WTC11 (cell line): ENCODE results near the gene ATG2A. TPM values are rescaled to one million over a fixed set of nuclear protein-coding genes. Genes with fewer than 3 reads are reported as not detected.

Experiments
- ATAC-seq: fragments of 200-7000 bp; cut with Tn5 transposase; 2 replicates; pipeline ENCODE4 v1.10.0; 2021; ENCODE audit warnings: mild to moderate bottlenecking, moderate library complexity
- CTCF ChIA-PET: fragments of 300-600 bp; sonication (Branson Sonifier 250); formaldehyde crosslinking; loops from one replicate; lab custom pipeline; 2021; ENCODE audit warnings: antibody characterized with exemption; lab: Charles Lee
- POLR2A ChIA-PET: fragments of 350-600 bp; sonication (Branson Sonifier 250); formaldehyde crosslinking; loops from one replicate; lab custom pipeline; 2021; ENCODE audit warnings: antibody characterized with exemption; lab: Charles Lee
- DNase-seq: peaks from one replicate; pipeline ENCODE4 v3.0.0; 2021; ENCODE audit warnings: low spot score
- H3K27ac Mint-ChIP-seq: 2 replicates; pipeline ENCODE4 v1.8.0; 2021; ENCODE audit warnings: mixed read lengths
- H3K27me3 Mint-ChIP-seq: 2 replicates; pipeline ENCODE4 v1.8.0; 2021; ENCODE audit warnings: low read depth, mild to moderate bottlenecking, moderate library complexity, mixed read lengths
- H3K36me3 Mint-ChIP-seq: 2 replicates; pipeline ENCODE4 v1.8.0; 2021; ENCODE audit warnings: mixed read lengths
- H3K4me1 Mint-ChIP-seq: 2 replicates; pipeline ENCODE4 v1.8.0; 2022; ENCODE audit warnings: mixed read lengths
- H3K4me3 Mint-ChIP-seq: 2 replicates; pipeline ENCODE4 v1.8.0; 2021; ENCODE audit warnings: mild to moderate bottlenecking, moderate library complexity, mixed read lengths
- H3K9me3 Mint-ChIP-seq: 2 replicates; pipeline ENCODE4 v1.8.0; 2021; ENCODE audit warnings: mixed read lengths
- ATF2 ChIP-seq: sonication (generic); formaldehyde crosslinking; IDR thresholded peaks from 2 replicates; pipeline ENCODE4 v1.8.1; 2022; ENCODE audit warnings: low read depth, missing genetic modification reagents, borderline replicate concordance
- ELF4 ChIP-seq: sonication (generic); formaldehyde crosslinking; IDR thresholded peaks from 2 replicates; pipeline ENCODE4 v1.8.1; 2022; ENCODE audit warnings: low read depth, mild to moderate bottlenecking, moderate library complexity, missing genetic modification reagents
- ERG ChIP-seq: fragments of 250-450 bp; sonication (Bioruptor Pico); IDR thresholded peaks from 2 replicates; pipeline ENCODE4 v1.8.0; 2021; ENCODE audit warnings: mild to moderate bottlenecking
- ETV6 ChIP-seq: sonication (generic); formaldehyde crosslinking; IDR thresholded peaks from 2 replicates; pipeline ENCODE4 v1.8.1; 2022; ENCODE audit warnings: mild to moderate bottlenecking, missing genetic modification reagents
- IRF1 ChIP-seq: sonication (generic); formaldehyde crosslinking; IDR thresholded peaks from 2 replicates; pipeline ENCODE4 v1.8.0; 2023; ENCODE audit warnings: missing genetic modification reagents
- JUN ChIP-seq: sonication (generic); formaldehyde crosslinking; IDR thresholded peaks from 2 replicates; pipeline ENCODE4 v1.8.0; 2023; ENCODE audit warnings: mild to moderate bottlenecking, missing genetic modification reagents
- NR1H2 ChIP-seq: sonication (generic); formaldehyde crosslinking; IDR thresholded peaks from 2 replicates; pipeline ENCODE4 v1.9.0; 2021; ENCODE audit warnings: mild to moderate bottlenecking, moderate library complexity, missing genetic modification reagents
- RELA ChIP-seq: sonication (generic); formaldehyde crosslinking; IDR thresholded peaks from 2 replicates; pipeline ENCODE4 v1.8.1; 2022; ENCODE audit warnings: missing genetic modification reagents, mild to moderate bottlenecking, borderline replicate concordance
- SMAD3 ChIP-seq: sonication (generic); formaldehyde crosslinking; IDR thresholded peaks from 2 replicates; pipeline ENCODE4 v1.8.0; 2022; ENCODE audit warnings: missing genetic modification reagents, mild to moderate bottlenecking, borderline replicate concordance
- SMAD4 ChIP-seq: sonication (generic); formaldehyde crosslinking; IDR thresholded peaks from 2 replicates; pipeline ENCODE4 v1.8.0; 2022; ENCODE audit warnings: mild to moderate bottlenecking, missing genetic modification reagents
- ZBTB43 ChIP-seq: sonication (generic); formaldehyde crosslinking; IDR thresholded peaks from 2 replicates; pipeline ENCODE4 v1.8.1; 2023; ENCODE audit warnings: mild to moderate bottlenecking, missing genetic modification reagents
- total RNA-seq: library from RNA; stranded (reverse); gene quantifications from 3 replicates; pipeline ENCODE4 v1.2.3, GENCODE V29; 2021
- TF ChIP-seq, protein P1 (sequence below): sonication (generic); formaldehyde crosslinking; conservative IDR thresholded peaks from 2 replicates; pipeline ENCODE4 v1.8.1; 2023; ENCODE audit warnings: mild to moderate bottlenecking, low read depth, missing genetic modification reagents, moderate library complexity
- TF ChIP-seq, protein P2 (sequence below): sonication (generic); formaldehyde crosslinking; conservative IDR thresholded peaks from 2 replicates; pipeline ENCODE4 v1.8.1; 2022; ENCODE audit warnings: mild to moderate bottlenecking, missing genetic modification reagents
- TF ChIP-seq, protein P3 (sequence below): fragments of 250-450 bp; sonication (Bioruptor Pico); conservative IDR thresholded peaks from 2 replicates; pipeline ENCODE4 v1.9.0; 2021; ENCODE audit warnings: mild to moderate bottlenecking
- TF ChIP-seq, protein P4 (sequence below): fragments of 250-450 bp; sonication (Bioruptor Pico); IDR thresholded peaks from 2 replicates; pipeline ENCODE4 v1.9.0; 2021; ENCODE audit warnings: moderate library complexity, mild to moderate bottlenecking, inconsistent platforms, borderline replicate concordance

Gene ATG2A
- total RNA-seq, 1 experiment from 2014 or later, result 31.4 TPM

- TF ChIP-seq RELA (CRISPR knock-in tag) (no peak), ATF2 (CRISPR knock-in tag) (no peak), NR1H2 (CRISPR knock-in tag) (no peak), IRF1 (CRISPR knock-in tag) (no peak), SMAD3 (CRISPR knock-in tag) (no peak), ELF4 (CRISPR knock-in tag) (no peak), JUN (CRISPR knock-in tag) (no peak)
- TF ChIP-seq, protein P1, sequence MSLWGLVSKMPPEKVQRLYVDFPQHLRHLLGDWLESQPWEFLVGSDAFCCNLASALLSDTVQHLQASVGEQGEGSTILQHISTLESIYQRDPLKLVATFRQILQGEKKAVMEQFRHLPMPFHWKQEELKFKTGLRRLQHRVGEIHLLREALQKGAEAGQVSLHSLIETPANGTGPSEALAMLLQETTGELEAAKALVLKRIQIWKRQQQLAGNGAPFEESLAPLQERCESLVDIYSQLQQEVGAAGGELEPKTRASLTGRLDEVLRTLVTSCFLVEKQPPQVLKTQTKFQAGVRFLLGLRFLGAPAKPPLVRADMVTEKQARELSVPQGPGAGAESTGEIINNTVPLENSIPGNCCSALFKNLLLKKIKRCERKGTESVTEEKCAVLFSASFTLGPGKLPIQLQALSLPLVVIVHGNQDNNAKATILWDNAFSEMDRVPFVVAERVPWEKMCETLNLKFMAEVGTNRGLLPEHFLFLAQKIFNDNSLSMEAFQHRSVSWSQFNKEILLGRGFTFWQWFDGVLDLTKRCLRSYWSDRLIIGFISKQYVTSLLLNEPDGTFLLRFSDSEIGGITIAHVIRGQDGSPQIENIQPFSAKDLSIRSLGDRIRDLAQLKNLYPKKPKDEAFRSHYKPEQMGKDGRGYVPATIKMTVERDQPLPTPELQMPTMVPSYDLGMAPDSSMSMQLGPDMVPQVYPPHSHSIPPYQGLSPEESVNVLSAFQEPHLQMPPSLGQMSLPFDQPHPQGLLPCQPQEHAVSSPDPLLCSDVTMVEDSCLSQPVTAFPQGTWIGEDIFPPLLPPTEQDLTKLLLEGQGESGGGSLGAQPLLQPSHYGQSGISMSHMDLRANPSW (CRISPR knock-in tag), result no peak
- TF ChIP-seq, protein P2, sequence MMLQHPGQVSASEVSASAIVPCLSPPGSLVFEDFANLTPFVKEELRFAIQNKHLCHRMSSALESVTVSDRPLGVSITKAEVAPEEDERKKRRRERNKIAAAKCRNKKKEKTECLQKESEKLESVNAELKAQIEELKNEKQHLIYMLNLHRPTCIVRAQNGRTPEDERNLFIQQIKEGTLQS, result no peak
Measured at GRCh38 chr11:64911689-64912088, 5.3 kb downstream of the ATG2A start (continued).

GRCh38 chr11:64911142-64911541, 5.9 kb downstream of the ATG2A start:
- POLR2A ChIA-PET, result no interaction called here
- no peaks in the 10 kb centered on the region for H3K27me3 Mint-ChIP-seq
- CTCF ChIA-PET, result interaction anchor here (1.4 to 1.6 kb wide), 2 partner anchors 62 to 206 kb away, joined by 4 read pairs; partner anchors contain the start of gene ZNHIT2
- peaks cover 10% of the 10 kb centered on the region; the same call in 1 of the 2 replicates for H3K36me3 Mint-ChIP-seq
- no peaks in the 10 kb centered on the region for H3K9me3 Mint-ChIP-seq
- ATAC-seq (no peak), DNase-seq (no peak)
- peaks cover 4% of the 10 kb centered on the region for H3K4me1 Mint-ChIP-seq
- H3K27ac Mint-ChIP-seq, result no peak overlapping the region
- no peak overlapping the region for H3K4me3 Mint-ChIP-seq
- no peak for TF ChIP-seq ATF2 (CRISPR knock-in tag)
- TF ChIP-seq ERG (CRISPR knock-in tag), result no peak

DNA sequence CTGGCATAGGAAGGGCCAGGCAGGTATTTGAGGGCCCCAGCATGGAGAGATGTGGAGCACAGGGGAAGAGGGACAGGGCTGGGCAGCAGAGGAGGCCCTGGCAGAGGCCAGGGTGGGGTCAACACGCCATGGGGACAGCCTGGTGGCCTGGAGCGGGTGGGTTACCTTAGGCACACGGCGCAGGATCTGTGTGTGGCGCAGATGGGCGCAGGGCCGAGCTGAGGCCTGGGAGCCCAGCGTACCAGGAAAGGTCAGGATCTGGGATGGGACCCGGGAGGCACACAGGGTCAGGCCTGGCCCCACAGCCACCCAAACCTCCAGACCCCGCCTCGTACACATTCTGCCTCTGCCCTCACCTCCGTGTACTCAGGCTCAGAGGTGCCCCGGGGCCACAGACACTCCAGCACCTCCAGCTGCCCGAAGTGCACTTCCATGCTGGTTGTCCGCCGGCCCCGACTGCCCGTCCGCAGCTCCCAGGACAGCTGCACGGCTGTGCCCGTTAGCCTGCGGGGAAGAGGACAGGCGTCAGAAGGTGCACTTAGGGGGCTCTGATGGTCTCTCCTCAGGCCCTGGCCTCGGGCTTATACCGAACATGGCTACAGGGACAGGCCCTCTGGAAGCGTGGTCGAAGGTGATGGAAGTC, 6.4 kb downstream of the ATG2A start:
- ChIA-PET CTCF (no interaction called here), POLR2A (no interaction called here)
- H3K9me3 Mint-ChIP-seq, result no peaks in the 10 kb centered on the region
- ATAC-seq, result no peak
- no peaks in the 10 kb centered on the region for H3K27me3 Mint-ChIP-seq
- no peaks in the 10 kb centered on the region for H3K4me1 Mint-ChIP-seq
- no peak for DNase-seq
- no peak overlapping the region for H3K4me3 Mint-ChIP-seq
- H3K36me3 Mint-ChIP-seq, result peaks cover 10% of the 10 kb centered on the region; the same call in 1 of the 2 replicates
- H3K27ac Mint-ChIP-seq, result no peak overlapping the region
- TF ChIP-seq ZBTB43 (CRISPR knock-in tag) (no peak), SMAD4 (no peak), ETV6 (no peak)
- TF ChIP-seq, protein P3, sequence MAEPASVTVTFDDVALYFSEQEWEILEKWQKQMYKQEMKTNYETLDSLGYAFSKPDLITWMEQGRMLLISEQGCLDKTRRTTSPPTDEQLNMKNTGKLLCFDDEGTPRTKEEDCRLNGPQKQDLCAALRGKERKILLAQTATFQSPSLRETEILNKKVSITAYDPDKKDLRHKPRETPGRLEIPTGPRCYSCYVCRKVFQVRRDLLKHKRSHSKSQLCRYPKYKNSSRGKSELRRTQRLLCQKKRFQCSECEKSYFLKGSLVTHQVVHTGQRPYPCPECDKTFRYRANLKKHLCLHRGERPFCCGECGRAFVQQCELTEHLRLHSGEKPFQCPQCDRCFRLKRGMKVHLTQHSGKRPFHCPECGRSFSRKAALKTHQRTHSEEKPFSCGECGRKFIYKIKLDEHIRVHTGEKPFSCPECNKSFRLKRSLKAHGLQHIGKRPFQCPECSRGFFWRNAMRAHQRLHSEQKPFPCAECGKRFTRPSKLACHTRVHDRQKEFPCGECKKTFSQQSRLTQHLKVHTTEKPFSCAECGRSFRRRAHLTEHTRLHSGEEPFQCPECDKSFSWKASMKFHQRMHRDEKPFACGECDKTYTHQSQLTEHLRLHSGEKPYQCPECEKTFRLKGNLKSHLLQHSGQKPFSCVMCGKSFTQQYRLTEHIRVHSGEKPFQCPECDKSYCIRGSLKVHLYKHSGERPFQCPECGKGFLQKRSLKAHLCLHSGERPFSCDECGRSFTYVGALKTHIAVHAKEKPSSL (CRISPR knock-in tag), result no peak
- TF ChIP-seq, protein P4, sequence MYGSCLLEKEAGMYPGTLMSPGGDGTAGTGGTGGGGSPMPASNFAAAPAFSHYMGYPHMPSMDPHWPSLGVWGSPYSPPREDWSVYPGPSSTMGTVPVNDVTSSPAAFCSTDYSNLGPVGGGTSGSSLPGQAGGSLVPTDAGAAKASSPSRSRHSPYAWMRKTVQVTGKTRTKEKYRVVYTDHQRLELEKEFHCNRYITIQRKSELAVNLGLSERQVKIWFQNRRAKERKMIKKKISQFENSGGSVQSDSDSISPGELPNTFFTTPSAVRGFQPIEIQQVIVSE (CRISPR knock-in tag), result no peak
